Heart left ventricle (tissue), 16 donors: Measurements from ENCODE around the gene SIRPB2. TPM values are rescaled to one million over a fixed set of nuclear protein-coding genes. Genes with fewer than 3 reads are reported as not detected.

Source experiments
- ATAC-seq, 4 donors: fragments of 200-7000 bp; cut with Tn5 transposase; one replicate each; pipeline ENCODE4 v1.9.1; 2020 to 2022; ENCODE audit warnings: moderate library complexity in 4 of 4, mild to moderate bottlenecking in 3 of 4, moderate number of reproducible peaks in 1 of 4
- DNase-seq, 5 donors: peaks; one replicate each; pipeline ENCODE4 v3.0.0-alpha.2; 2020
- H3K27ac ChIP-seq, 12 donors: fragments of 200-600 bp; sonication (generic) in 4 of 12; one replicate each; pipeline versions ENCODE4 v1.5.0 to v1.8.0; 2016 to 2022; ENCODE audit warnings: mild to moderate bottlenecking in 2 of 12
- H3K27me3 ChIP-seq, 9 donors: fragments of 200-600 bp; sonication (generic) in 2 of 9; one replicate each; pipeline versions ENCODE4 v1.5.1 to v1.8.0; 2016 to 2022; ENCODE audit warnings: mild to moderate bottlenecking in 3 of 9
- H3K36me3 ChIP-seq, 9 donors: fragments of 200-600 bp; sonication (generic) in 2 of 9; one replicate each; pipeline versions ENCODE4 v1.5.0 to v1.8.0; 2018 to 2022; ENCODE audit warnings: mild to moderate bottlenecking in 2 of 9
- H3K4me1 ChIP-seq, 12 donors: fragments of 200-600 bp; sonication (generic) in 4 of 12; one replicate each; pipeline versions ENCODE4 v1.5.0 to v1.8.0; 2016 to 2022; ENCODE audit warnings: mild to moderate bottlenecking in 3 of 12
- H3K4me3 ChIP-seq, 12 donors: fragments of 200-600 bp; sonication (generic) in 4 of 12; one replicate each; pipeline versions ENCODE4 v1.5.0 to v1.8.0; 2017 to 2022; ENCODE audit warnings: mild to moderate bottlenecking in 9 of 12, moderate library complexity in 4 of 12
- H3K9me3 ChIP-seq, 12 donors: fragments of 200-600 bp; sonication (generic) in 4 of 12; one replicate each; pipeline versions ENCODE4 v1.5.0 to v1.8.0; 2016 to 2022; ENCODE audit warnings: mild to moderate bottlenecking in 1 of 12
- CTCF ChIP-seq, 12 donors: fragments of 200-600 bp; sonication (generic) in 4 of 12; IDR thresholded peaks; one replicate each; pipeline versions ENCODE4 v1.5.0 to v1.8.0; 2018 to 2022; ENCODE audit warnings: antibody characterized with exemption in 12 of 12, mild to moderate bottlenecking in 5 of 12
- POLR2A ChIP-seq, 2 donors: fragments of 450-650 bp; IDR thresholded peaks; one replicate each; pipeline ENCODE4 v1.6.1; 2017; ENCODE audit warnings: antibody characterized with exemption in 2 of 2, mild to moderate bottlenecking in 2 of 2, moderate library complexity in 2 of 2
- WGBS, 4 donors: extraction: QIAGEN DNeasy Blood & Tissue Kit in 2 of 4; methylation state at CpG; one replicate each; pipeline versions ENCODE4 v1.1.5 to v1.1.7; 2013 to 2018; 5-methylcytosine and 5-hydroxymethylcytosine counted together
- intact Hi-C, 10 donors: fragments of 100-400 bp; cut with DNase I; formaldehyde crosslinking; loops; one replicate each; pipeline versions ENCODE4 v1.11.1 to v1.14.2; 2022
- polyA plus RNA-seq, 2 donors: library from polyadenylated mRNA; stranded (reverse); fragments of 200-250 nt; gene quantifications; one replicate each; pipeline ENCODE4 v1.2.3, GENCODE V29; 2013
- total RNA-seq, 9 donors: library from RNA; depleted of rRNA in 2 of 9; stranded (reverse); fragments of >200 nt in 2 of 9; fragmentation: NEBNext Ultra II Directional in 3 of 9; extraction: Animal tissue kit (Norgen Biotek cat#: 25700) in 3 of 9; gene quantifications; one replicate each; pipeline versions ENCODE4 v1.1.0 to v1.2.4, GENCODE V29; 2016 to 2023
- donor health status: ischemic (EF 13 %, LVEDD 7.1; RV severe dilation, severe dysfunction).
- donor health status: healthy with polysubstance abuse.
- donor health status: DM: no; HTN: yes; CAD: no.
- donor health status: DM: no; HTN: no; CAD: no.
- donor health status: ischemic (EF 25% LVEDD 6.9; RV normal size, moderate dysfunction).
- donor health status: ischemic (EF 25% LVEDD 5.7; RV mildly dilated, moderate dysfunction).
- donor health status: healthy.
- donor health status: DM: yes; HTN: yes; CAD: no.
- donor health status: ischemic (EF 35%, LVEDD 5.7; RV mildly dilated, moderate dysfunction).
- donor health status: nonischemic (EF 11% LVEDD 7.7; RV severe dilation, severe dysfunction).
- donor health status: DM: yes; HTN: yes; CAD: no.
- donor health status: PGD.
- donor health status: ischemic (EF 29% LVEDD 5.4; RV normal size, mild dysfunction).
- donor health status: nonischemic (EF 23%, LVEDD 6.1; RV moderate dilation, normal function).

The SIRPB2 gene
- total and polyA plus RNA-seq, 11 donors: 0.74 to 11.9 (median 2.1) TPM

DNA sequence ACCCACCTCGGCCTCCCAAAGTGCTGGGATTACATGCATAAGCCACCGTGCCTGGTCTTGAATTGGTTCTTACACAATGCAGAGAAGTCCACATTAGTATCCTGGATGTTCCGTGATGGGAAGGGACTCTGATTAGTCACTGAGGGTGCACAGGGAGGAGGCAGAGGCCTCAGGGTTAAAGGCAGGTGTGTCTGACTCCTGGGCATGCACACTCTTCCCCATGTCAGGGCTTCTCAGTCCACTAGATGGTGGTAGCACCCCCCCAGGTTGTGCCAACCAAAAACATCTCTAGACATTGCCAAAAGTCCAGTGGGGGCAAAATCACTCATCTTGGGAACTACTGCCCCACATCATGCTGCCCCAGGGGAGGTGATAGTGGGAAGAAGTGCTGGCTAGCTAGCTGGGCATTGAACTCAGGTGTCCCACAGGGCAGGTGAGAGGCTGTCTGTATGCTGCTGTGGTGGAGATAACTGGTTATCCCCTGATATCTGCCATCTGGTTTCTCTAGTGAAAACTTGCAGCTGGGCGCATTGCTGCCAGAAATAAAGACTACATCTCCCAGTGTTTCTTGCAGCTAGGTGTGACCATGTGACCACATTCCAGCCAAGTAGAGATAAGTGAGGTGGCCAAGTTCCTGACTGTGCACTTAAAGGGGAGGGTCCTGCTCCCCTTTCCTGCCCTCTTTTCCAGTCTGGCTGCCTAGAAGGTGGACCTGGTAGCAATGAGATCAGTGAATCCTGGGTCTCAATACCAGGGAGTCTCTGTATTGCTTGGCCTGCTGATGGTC, 16.2 kb downstream of the SIRPB2 start:
- Histone ChIP-seq H3K36me3 (peaks cover 0 to 17% (median 0%) of the 10 kb centered on the region in 9 donors), H3K27me3 (no peaks in the 10 kb centered on the region), H3K9me3 (no peaks in the 10 kb centered on the region), H3K4me1 (peaks cover 0 to 27% (median 2%) of the 10 kb centered on the region in 12 donors), H3K27ac (no peak overlapping the region), H3K4me3 (no peak overlapping the region)
- intact Hi-C loops: no loop called here
- DNase-seq (no peak), ATAC-seq (no peak)
- TF ChIP-seq POLR2A (IDR thresholded peaks at IDR 0.05) (no peak), CTCF (IDR thresholded peaks at IDR 0.05) (peak in 1 of 12 donors; percentile 9)
- 77 to 85% (median 82%) methylated on average over 4 of the region's 4 CpGs for WGBS, 4 donors

GRCh38 chr20:1474325-1474724, 16.9 kb downstream of the SIRPB2 start:
- DNase-seq (no peak), ATAC-seq (no peak)
- H3K4me3 ChIP-seq: no peak overlapping the region
- H3K27ac ChIP-seq: no peak overlapping the region
- no peaks in the 10 kb centered on the region for H3K9me3 ChIP-seq
- intact Hi-C loops: no loop called here
- peaks cover 0 to 33% (median 4%) of the 10 kb centered on the region in 12 donors for H3K4me1 ChIP-seq
- H3K27me3 ChIP-seq: no peaks in the 10 kb centered on the region
- 93 to 96% (median 95%) methylated on average over 8 of the region's 8 CpGs for WGBS, 4 donors
- TF ChIP-seq POLR2A (IDR thresholded peaks at IDR 0.05): no peak
- no peak for TF ChIP-seq CTCF (IDR thresholded peaks at IDR 0.05)
- peaks cover 0 to 10% (median 0%) of the 10 kb centered on the region in 9 donors for H3K36me3 ChIP-seq

GRCh38 chr20:1473246-1474220, 17.7 kb downstream of the SIRPB2 start:
- 79 to 88% (median 87%) methylated on average over 13 of the region's 13 CpGs for WGBS, 4 donors
- Histone ChIP-seq H3K27me3 (no peaks in the 10 kb centered on the region), H3K4me1 (peaks cover 0 to 39% (median 4%) of the 10 kb centered on the region in 12 donors), H3K36me3 (peaks cover 0 to 4% (median 0%) of the 10 kb centered on the region in 9 donors), H3K27ac (no peak overlapping the region), H3K4me3 (no peak overlapping the region), H3K9me3 (no peaks in the 10 kb centered on the region)
- no peak for TF ChIP-seq CTCF (IDR thresholded peaks at IDR 0.05)
- no peak for TF ChIP-seq POLR2A (IDR thresholded peaks at IDR 0.05)
- ATAC-seq (no peak), DNase-seq (no peak)
- intact Hi-C loops: no loop called here
